Adipose tissue (tissue), 3 donors: ENCODE measurements around the gene AOC3. TPM values are rescaled to one million over a fixed set of nuclear protein-coding genes. Genes with fewer than 3 reads are reported as not detected.
"Not testable (repeated sequence)": the region's sequence is repeated elsewhere in the genome, so short reads cannot be mapped to it uniquely, and the experiment has no call there.

Experiments
- H3K27ac ChIP-seq: one replicate; pipeline ENCODE4 v1.5.1; 2013; ENCODE audit warnings: low read depth, low read length
- WGBS, 3 donors: extraction: QIAGEN DNeasy Blood & Tissue Kit; methylation state at CpG; one replicate each; pipeline ENCODE4 v1.1.7; 2013; 5-methylcytosine and 5-hydroxymethylcytosine counted together
- polyA plus RNA-seq, 3 donors: library from polyadenylated mRNA; stranded (reverse); fragments of 200-250 nt; gene quantifications; one replicate each; pipeline ENCODE4 v1.2.3, GENCODE V29; 2013
- donor health status: healthy with polysubstance abuse.
- donor health status: Bipolar disorder and iron deficiency.
- donor health status: healthy.

The AOC3 gene
- polyA plus RNA-seq, 3 donors = 59.7 to 515 (median 182) TPM

GRCh38 chr17:42856093-42856492 lies 5.1 kb downstream of the AOC3 start:
- 80 to 88% (median 82%) methylated on average over 7 to 8 of the region's 8 CpGs for WGBS, 3 donors
- not testable (repeated sequence) for H3K27ac ChIP-seq

- WGBS, 3 donors = 62 to 86% (median 78%) methylated on average over 6 of the region's 8 CpGs
- H3K27ac ChIP-seq = not testable (repeated sequence)
These were observed 5.5 kb downstream of the AOC3 start for GRCh38 chr17:42856516-42856915.

GRCh38 chr17:42857389-42857788 lies 6.4 kb downstream of the AOC3 start:
- no peak overlapping the region for H3K27ac ChIP-seq
- WGBS, 3 donors = 89 to 100% (median 100%) methylated on average over 1 of the region's 1 CpG

GRCh38 chr17:42865638-42866094 lies 14.7 kb downstream of the AOC3 start:
- H3K27ac ChIP-seq = no peak overlapping the region

GRCh38 chr17:42866216-42866615 lies 15.2 kb downstream of the AOC3 start:
- no peak overlapping the region for H3K27ac ChIP-seq
- WGBS, 3 donors = 79 to 91% (median 88%) methylated on average over 4 of the region's 4 CpGs

More at GRCh38 chr17:42865638-42866094, 14.7 kb downstream of the AOC3 start:
- 62 to 83% (median 83%) methylated on average over 7 of the region's 7 CpGs for WGBS, 3 donors

GRCh38 chr17:42866631-42867575 lies 15.9 kb downstream of the AOC3 start:
- no peak overlapping the region for H3K27ac ChIP-seq
- WGBS, 3 donors = 47 to 78% (median 71%) methylated on average over 11 to 12 of the region's 12 CpGs

GRCh38 chr17:42867694-42868261 lies 16.8 kb downstream of the AOC3 start:
- H3K27ac ChIP-seq = not testable (repeated sequence)
- WGBS, 3 donors = 92 to 96% (median 93%) methylated on average over 14 to 21 of the region's 21 CpGs

GRCh38 chr17:42868338-42868737 lies 17.3 kb downstream of the AOC3 start:
- 94 to 96% (median 96%) methylated on average over 12 of the region's 12 CpGs for WGBS, 3 donors
- H3K27ac ChIP-seq = no peak overlapping the region

GRCh38 chr17:42871647-42872046 lies 20.6 kb downstream of the AOC3 start:
- WGBS, 3 donors = 94 to 96% (median 96%) methylated on average over 4 of the region's 4 CpGs

GRCh38 chr17:42872251-42872965 lies 21.4 kb downstream of the AOC3 start:
- WGBS, 3 donors = 92 to 94% (median 93%) methylated on average over 11 to 13 of the region's 13 CpGs
- H3K27ac ChIP-seq = no peak overlapping the region

More at GRCh38 chr17:42871647-42872046, 20.6 kb downstream of the AOC3 start:
- no peak overlapping the region for H3K27ac ChIP-seq

- WGBS, 3 donors = 88 to 95% (median 91%) methylated on average over 6 of the region's 6 CpGs
- H3K27ac ChIP-seq = no peak overlapping the region
These were observed 22.3 kb downstream of the AOC3 start for GRCh38 chr17:42873315-42873714.

- WGBS, 3 donors = 84 to 92% (median 90%) methylated on average over 6 to 8 of the region's 12 CpGs
- not testable (repeated sequence) for H3K27ac ChIP-seq
These were observed 23.1 kb downstream of the AOC3 start for GRCh38 chr17:42873932-42874695.

GRCh38 chr17:42877037-42877436 lies 26.0 kb downstream of the AOC3 start:
- H3K27ac ChIP-seq = no peak overlapping the region
- 94 to 97% (median 96%) methylated on average over 10 of the region's 10 CpGs for WGBS, 3 donors

- no peak overlapping the region for H3K27ac ChIP-seq
- 48 to 71% (median 65%) methylated on average over 13 of the region's 13 CpGs for WGBS, 3 donors
These were observed 27.3 kb downstream of the AOC3 start for GRCh38 chr17:42878123-42878880.

GRCh38 chr17:42878924-42879595 lies 28.1 kb downstream of the AOC3 start:
- H3K27ac ChIP-seq = no peak overlapping the region
- whole genome bisulfite sequencing, 3 donors = 83 to 84% (median 84%) methylated on average over 8 of the region's 8 CpGs

- no peak overlapping the region for H3K27ac ChIP-seq
- WGBS, 3 donors = 60 to 84% (median 69%) methylated on average over 6 of the region's 6 CpGs
These were observed 28.6 kb downstream of the AOC3 start for GRCh38 chr17:42879596-42879985.

- 83 to 90% (median 85%) methylated on average over 5 of the region's 5 CpGs for WGBS, 3 donors
- no peak overlapping the region for H3K27ac ChIP-seq
These were observed 29.8 kb downstream of the AOC3 start for GRCh38 chr17:42880776-42881310.
